Measurements from ENCODE around the gene GPR85.
"Not testable (repeated sequence)": the region's sequence is repeated elsewhere in the genome, so short reads cannot be mapped to it uniquely, and the experiment has no call there.

The GPR85 gene, protein sequence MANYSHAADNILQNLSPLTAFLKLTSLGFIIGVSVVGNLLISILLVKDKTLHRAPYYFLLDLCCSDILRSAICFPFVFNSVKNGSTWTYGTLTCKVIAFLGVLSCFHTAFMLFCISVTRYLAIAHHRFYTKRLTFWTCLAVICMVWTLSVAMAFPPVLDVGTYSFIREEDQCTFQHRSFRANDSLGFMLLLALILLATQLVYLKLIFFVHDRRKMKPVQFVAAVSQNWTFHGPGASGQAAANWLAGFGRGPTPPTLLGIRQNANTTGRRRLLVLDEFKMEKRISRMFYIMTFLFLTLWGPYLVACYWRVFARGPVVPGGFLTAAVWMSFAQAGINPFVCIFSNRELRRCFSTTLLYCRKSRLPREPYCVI

DNA sequence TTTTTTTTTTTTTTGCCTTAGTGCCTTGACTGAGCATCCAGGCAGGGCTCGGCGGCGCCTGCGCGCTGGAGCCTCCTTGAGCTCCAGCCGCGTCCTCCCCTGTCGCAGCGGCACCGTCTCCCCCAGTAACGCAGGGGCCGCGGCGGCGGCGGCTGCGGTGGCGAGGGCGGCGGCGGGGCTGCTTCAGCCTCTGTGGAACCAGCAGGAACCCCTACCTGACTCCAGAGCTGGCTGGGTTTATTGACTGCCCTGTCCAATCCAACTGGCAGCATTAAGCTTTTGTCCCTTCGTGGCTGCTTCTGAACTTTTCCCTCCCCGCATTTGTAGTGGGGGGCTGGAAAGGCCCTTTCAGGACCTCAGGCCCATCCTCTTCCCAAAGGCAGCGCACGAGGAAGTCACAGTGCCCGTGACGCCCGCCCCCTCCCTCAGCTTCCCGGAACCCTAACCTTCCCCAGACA, at the start of gene GPR85:
Gene GPR85, minus strand, starts transcription at position 397 of the 458 bp plus-strand sequence. CDS start 2,106 bp downstream, outside the sequence.
- DNase-seq (ENCODE audit: low read depth in 2 of 2): peak in 1 of 2 experiments; percentile 2

DNA sequence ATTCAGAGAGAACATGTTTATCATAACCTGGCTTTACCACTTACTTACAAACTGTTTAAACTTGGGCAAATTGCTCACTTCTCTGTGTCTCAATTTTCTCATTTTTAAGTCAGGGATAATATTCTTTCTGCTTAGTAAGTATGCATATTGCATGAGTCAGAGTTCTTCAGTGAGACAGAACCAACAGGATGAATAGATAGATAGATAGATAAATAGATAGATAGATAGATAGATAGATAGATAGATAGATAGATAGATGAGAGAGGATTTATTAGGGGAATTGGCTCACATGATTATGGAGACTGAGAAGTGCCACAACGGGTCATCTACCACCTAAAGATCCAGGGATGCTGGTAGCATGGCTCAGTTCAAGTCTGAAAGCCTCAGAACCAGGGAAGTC, 47.4 kb upstream of the GPR85 start:
- no peak for DNase-seq (ENCODE audit: low read depth in 2 of 2)

DNA sequence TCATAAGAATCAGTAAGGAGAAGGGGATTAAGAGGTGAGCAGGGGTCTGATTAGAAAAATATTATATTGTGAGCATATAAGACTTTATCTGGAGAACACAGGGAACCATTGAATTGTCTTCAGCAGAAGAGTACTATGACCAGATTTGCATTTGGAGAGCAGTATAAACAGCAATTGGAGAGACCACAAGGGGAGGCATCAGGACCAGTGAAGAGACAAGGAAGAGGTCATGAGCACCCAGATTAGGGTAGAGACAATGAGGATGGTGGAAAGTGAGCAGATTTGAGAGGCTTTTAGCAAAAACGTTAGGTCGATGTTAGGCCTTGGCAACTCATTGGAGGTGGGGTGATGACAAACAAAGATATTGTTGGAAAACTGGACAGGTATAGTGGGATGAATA, 44.7 kb upstream of the GPR85 start:
- no peak for DNase-seq (ENCODE audit: low read depth in 2 of 2)

DNA sequence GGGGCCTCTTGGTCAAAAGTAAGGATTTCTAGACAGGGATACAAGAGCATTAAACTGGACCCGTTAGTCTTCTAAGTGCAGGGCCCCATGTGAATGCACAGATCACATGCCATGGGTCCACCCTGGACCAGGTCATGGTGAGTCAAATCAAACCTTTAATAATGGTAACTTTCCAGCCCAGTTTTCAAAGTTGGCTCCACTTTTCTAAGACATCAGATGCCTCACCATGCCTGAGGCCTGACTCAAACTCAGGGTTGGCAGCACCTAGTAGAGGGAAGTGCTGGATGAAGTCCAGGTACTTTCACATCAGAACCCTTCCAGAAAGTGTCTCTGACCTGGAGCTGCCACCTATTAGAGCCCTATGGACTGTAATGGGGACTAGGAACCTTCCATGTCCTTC, 41.4 kb upstream of the GPR85 start:
- no peak for DNase-seq (ENCODE audit: low read depth in 2 of 2)

DNA sequence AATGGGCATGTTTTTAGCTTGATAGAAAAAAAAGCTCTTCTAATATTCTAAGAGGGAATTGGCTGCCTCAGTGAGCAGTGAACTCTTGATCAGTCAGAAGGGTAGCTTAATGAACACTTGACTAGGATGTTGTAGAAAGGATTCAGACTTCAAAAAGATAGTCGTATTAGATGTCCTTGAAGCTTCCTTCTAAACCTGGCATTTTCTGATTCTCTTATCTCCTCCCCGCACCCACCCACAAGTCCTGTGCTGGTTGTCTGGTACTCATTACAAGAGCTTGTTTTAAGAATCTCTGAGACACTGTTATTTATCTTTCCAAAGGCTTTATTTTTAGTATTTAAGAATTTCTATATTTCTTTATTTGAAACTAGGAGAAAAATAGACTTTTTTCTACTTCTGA, 39.1 kb upstream of the GPR85 start:
- no peak for DNase-seq (ENCODE audit: low read depth in 2 of 2)

DNA sequence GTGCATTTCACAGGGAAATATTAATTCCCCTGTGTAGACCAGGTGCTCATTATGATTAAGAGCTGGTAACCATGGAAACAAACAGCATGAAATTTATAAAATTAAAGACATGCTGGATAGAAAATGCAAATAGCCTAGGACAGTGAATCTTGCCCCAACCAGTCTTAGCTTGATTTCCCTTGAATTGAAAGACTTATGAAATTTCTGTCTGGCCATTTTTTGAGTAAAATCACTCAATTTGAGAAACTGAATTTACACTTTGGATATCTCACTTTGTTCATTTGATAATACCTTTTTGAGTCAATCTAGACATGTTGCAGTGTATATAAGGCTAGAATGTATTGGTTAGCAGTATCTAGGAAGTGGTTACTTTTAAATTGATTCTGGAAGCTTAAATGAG, 36.1 kb upstream of the GPR85 start:
- no peak for DNase-seq (ENCODE audit: low read depth in 2 of 2)

DNA sequence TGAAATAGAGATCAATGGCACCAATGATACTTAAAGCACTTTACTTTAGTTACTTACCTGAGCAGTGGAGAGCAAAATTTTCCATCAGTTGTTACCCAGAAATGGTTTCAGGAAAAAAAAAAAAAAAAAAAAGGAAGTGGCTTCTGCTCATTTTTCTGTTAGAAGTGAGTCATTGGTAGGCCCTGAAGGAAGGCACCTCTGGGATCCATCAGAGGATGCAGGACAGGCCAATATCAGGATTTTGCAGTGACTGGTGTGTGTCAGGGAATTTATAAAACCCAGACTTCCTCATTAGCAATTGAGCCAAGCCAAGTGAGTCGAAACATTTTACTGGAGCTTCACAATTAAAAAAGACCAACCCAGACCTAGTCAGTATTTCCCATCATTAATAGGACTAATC, 34.0 kb upstream of the GPR85 start:
- DNase-seq (ENCODE audit: low read depth in 2 of 2): no peak

DNA sequence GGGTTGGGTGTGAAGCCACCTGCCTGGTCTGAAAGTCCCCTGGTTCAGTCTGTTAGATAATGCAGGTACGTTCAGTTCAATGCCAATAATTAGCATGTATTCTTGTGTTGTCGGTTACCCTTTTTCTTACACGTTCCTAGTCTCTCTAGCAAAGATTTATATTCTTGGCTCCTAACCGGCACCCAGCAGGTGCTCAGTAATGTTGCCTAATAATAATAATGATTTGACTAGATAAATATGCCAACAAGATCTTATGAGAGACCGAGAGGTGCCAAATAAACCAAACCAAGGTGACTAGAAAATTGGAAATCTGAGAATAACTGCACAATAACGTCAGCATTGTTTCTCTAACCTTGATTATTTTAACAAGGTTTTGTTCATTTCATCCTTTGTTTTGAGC, 32.8 kb upstream of the GPR85 start:
- no peak for DNase-seq (ENCODE audit: low read depth in 2 of 2)

DNA sequence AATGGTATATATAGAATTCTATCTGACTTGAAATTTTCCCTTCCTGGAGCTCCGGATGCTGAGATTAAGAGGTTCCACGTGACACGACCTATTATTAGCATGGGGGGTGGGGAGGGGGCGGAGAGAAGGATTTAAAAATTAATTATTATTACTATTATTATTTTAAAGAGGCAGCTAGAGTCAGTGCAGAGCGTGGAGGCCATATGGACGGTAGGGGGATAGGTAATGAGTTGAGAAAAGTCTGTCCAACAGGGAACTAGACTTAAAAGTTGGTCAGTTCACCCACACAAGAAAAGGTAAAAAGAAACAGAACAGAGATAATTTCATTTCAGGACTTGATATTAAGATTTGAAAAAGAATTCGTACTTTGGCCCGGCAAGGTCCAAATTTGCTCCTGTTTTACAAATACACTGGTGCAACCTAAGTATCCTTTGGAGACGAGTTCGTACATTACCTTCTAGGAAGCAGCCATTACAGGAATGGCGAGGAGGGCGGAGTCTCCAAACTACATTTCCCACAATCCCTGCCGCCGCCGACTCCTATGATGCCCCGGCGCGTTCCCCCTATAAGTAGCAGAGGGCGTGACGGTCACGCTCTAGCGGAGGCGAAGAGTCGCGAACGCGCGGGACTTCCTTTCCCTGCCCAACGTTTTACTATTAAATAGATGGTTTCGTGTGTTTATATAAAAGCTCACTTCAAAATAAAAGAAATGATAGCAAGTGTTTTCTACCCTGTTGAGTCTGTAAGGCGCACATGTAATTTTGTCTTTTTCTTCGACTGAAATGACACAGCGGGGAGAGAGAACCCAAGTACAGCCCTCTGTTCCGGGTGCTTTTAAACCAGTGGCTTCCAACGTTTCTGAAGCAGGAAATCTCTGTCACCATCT, 31.7 kb upstream of the GPR85 start, which contains the start of gene SMIM30:
Gene SMIM30, minus strand, starts transcription at position 481 of the 886 bp plus-strand sequence. CDS start 976 bp downstream, outside the sequence.
- DNase-seq (ENCODE audit: low read depth in 2 of 2): peak; percentile 71 to 81

DNA sequence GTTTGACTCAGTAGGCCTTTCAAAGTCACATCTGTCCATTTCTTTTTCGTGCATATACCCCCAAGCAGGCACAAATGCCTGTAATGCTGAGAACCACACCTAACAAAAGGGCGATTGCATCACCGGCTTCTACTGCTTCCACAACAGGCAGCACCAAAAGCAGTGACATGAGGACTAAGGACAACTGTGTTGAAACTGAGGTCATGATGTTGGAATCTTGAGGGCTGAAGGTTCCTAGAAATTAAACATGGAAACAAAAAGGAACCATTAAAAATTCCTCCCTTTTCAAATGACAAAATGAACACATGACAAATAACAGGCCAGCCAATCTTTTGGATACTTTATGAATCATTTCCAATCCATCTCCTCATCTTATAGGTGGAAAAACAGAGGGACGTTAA, 30.7 kb upstream of the GPR85 start:
- not testable (repeated sequence) for DNase-seq (ENCODE audit: low read depth in 2 of 2)

DNA sequence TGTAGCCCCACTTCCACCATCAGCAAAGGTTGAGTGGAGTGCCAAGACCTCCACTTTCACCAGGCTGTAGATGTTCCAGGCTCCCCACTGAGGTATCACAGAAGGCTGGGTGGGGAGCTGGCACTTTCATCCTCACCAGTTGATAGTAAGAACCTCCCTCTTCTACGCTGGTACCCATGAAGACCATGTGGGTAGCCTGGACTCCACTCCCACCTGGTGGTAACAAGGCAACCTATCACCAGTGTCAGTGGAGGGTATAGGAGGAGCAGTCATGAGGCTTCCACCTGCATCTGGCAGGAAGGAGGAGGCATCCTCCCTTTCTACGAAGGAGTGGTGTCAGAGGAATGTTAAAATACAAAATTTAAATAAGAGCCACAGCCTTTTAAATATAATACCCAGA, 27.3 kb upstream of the GPR85 start:
- DNase-seq (ENCODE audit: low read depth in 2 of 2): no peak

DNA sequence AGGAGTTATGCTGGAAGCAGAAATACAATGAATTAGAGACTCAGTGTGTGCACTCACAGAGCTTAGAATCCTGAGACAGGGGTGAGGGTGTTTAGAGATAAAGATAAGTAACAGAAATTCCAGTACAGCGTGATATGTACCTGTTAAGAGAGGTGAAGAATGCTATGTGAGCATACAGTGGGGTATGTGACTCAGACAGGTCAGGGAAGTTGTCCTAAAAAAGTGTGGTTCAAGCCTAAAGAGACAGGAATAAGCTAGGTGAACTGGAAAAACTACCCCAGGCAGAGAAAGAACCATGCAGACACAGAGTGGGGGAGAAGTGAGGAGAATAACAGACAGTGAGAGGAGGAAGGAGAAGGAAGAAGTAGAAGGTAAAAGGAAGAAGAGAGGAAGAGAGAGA, 23.1 kb upstream of the GPR85 start:
- no peak for DNase-seq (ENCODE audit: low read depth in 2 of 2)

DNA sequence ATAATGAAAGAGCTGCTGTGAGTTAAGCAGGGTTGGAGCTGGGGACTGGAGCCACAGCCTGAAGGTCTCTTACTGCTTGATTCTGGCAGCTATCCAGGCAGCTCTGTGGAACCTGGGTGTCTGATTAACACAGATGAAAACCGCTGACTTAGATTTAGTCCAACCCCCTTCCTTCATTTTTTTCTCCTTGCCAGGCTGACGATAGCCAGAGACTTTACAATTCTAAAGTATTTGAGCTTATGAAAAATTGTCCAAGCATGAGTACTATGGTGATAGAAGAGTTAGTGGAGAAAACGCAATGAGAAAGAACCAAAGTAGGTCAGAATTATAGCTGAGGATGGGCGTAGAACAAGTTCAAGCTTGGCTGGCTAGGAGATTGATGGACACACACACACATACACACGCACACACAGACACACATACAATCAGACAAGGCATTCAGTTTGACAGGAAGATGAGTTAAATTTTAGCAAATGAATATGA, 13.5 kb upstream of the GPR85 start:
- DNase-seq (ENCODE audit: low read depth in 2 of 2): no peak

DNA sequence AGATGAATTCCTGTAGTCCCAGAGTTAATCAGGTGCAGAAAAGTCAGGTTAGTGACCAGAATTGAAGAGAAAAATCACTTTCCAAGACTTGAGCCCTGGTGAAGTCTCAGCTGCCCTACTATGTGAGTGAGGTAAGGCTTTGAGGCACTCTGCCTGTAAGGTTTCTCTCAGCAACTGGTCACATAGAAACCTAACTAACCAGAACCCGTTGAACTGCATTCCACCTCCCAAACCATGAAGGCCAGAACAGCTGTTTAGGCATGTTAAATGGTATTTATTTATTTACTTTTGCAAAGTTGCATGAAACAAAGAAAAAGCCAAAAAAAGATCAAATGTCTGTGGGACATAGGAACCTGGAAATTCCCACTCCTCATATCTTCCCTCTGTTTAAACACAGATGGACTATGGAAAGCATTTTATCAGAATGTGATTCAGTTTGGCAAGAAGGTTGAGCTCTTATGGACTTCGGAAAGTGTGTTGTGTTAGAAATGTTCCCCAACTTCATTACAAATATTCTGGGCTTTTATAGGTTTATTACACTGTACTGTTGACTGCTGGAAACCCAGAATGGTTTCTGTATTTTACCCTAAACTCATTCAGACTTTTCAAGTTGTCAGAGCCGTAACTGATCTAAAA, 12.8 kb upstream of the GPR85 start:
- DNase-seq (ENCODE audit: low read depth in 2 of 2): no peak

DNA sequence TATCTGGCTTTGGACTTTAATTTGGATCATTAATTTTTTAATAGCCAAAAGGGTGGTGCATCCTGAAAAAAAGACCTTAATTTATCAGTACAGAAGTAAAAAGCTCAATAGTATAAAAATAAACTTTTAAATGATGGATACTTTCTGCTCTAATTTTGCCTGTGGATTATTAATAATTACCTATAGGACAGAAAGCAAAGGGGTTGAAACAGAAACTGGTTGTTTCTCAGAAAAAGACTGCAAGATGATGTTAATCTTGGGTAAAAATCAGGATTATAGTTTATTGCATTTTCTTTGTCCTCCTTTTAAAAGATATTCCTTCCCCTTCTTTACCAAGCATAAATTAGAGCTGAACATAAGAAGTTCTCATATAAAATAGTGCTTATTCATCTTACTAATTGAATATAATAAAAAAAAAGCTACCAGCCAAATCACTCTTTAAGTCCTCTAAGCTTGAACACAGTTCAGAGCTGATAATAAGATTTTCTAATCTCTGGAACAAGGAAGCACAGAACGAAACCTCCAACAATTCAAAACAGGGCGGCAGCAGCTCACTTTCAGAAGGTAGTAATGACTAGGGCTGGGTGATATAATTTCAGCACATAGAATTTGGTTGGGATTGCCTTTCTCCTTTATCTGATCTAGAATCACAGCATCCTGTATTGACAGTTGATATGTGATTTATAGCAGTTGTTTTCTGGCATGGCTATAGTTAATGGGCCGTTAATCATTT, 8.1 kb upstream of the GPR85 start:
- no peak for DNase-seq (ENCODE audit: low read depth in 2 of 2)

DNA sequence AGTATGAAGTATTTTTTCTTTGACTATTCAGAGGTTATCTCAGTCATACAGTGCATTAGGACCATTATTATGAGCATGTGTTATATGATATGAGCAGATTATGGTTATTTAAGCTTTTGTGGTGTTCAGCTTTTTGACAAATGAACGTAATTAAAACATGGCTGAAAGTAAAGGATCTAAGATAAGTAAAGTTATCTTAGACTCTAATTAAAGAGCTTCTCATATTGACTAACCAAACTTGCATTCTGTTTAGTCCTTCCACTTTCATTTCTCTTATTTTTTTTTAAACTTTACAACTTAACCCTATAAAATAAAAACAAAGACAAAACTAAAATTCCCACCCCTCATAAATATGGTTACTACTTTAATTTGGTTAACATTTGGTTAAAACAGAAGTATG, 6.9 kb upstream of the GPR85 start:
- no peak for DNase-seq (ENCODE audit: low read depth in 2 of 2)

DNA sequence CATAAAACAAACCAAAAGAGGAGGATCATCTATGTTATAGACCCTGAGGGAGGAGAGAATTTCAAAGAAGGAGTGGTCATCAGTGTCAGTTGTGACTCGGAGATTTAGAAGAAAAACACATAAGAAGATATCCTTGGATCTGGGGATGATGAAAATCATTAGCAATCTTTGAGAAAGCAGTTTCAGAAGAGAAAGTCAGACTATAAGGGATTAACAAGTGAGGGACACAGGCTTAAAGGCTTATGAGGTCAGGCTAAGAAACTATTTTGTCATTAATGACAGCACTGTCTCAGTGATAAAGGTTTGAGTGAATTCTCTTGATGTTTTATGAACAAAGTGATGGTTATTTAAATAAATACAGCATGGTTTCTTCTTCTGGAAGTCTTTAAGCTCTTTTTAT, 6.1 kb upstream of the GPR85 start:
- DNase-seq (ENCODE audit: low read depth in 2 of 2): no peak

DNA sequence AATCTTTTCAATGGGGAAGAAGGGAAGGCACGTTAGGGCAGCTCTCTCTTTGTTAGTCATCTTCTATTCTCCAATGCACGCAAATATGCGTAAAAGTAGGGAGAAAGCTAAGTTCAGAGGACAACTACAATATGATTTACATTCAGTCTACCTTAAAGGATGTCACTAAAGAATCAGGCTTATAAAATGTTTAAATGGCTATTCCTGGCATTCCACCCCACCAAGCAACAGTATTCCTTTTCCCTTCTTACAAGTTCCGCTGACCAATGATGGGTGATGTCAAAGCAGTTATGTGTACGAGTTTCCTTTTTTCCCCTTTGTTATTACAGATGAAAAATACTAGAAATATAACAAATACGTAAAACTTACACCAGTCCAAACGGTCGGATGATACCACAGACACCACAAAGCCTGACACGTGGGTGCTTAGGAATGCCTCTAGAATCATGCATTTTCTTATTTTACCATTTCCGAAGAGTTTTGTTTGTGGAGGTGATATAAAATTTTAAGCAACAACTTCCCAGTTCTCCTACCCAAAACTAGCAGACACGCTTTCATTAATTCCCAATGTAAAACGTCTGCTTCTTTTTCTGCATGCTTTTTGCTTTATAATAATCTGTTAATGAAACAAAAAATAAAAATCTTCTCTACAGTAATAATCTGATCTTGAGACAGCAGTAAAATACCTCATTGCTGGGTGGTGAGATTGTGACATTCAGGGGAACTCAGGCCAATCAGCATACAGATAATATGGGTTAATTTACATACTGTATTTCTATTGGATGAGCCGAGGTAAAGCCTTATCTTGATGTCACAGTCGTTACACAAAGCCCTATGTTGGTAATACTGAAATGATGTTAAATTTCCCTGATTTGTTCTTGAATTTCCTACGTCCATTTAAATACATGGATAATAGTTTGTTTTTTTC, 708 bp upstream of the GPR85 start:
- no peak for DNase-seq (ENCODE audit: low read depth in 2 of 2)

DNA sequence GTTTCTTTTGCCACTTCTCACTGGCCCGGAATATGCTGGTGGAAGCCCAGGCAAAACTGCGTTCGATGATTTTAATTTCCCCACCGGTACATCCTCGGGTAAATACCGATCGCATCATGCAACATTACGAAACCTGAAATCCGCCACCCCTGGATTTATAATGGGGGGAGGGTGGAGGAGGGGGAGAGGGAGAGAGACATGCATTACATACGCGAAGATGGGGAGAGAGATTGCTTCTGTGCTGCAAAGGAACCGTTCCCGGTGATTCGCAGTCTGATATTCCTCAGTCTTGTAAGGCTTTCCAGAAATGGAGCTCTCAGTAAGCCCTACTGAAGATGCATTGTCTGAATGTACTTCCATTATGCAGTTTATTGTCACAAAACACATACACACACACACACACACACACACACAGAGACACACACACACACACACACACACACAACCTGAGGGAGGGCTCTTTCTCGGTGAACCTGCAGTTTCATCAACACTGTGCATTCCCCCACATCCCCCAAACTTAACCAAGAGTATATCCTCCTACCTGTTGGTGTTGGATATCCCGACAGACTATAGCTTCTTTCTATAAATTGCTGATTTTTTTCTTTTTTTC, 741 bp downstream of the GPR85 start:
- no peak for DNase-seq (ENCODE audit: low read depth in 2 of 2)
